Activated B cell treated with CpG ODN at 0.5 μM for 24 hours (primary cell): Measurements from ENCODE around the gene LCLAT1. TPM values are rescaled to one million over a fixed set of nuclear protein-coding genes. Genes with fewer than 3 reads are reported as not detected.

ENCODE experiments used
- ATAC-seq: fragments of 200-7000 bp; cut with Tn5 transposase; one replicate; pipeline ENCODE4 v1.10.0; 2021; ENCODE audit warnings: low read depth, mild to moderate bottlenecking, moderate library complexity
- CTCF ChIA-PET: fragments of 350-600 bp; sonication (Branson Sonifier 250); formaldehyde crosslinking; loops from one replicate; lab custom pipeline; 2021; ENCODE audit warnings: antibody characterized with exemption; lab: Charles Lee
- POLR2A ChIA-PET: fragments of 350-600 bp; sonication (Branson Sonifier 250); formaldehyde crosslinking; loops from one replicate; lab custom pipeline; 2021; ENCODE audit warnings: antibody characterized with exemption; lab: Charles Lee
- DNase-seq: peaks from one replicate; pipeline ENCODE4 v3.0.0; 2022
- H3K27ac Mint-ChIP-seq: one replicate; pipeline ENCODE4 v1.8.0; 2020; ENCODE audit warnings: mixed read lengths
- H3K27me3 Mint-ChIP-seq: one replicate; pipeline ENCODE4 v1.8.0; 2021; ENCODE audit warnings: mixed read lengths
- H3K36me3 Mint-ChIP-seq: one replicate; pipeline ENCODE4 v1.8.0; 2021; ENCODE audit warnings: low read depth, mixed read lengths
- H3K4me1 Mint-ChIP-seq: one replicate; pipeline ENCODE4 v1.8.0; 2021; ENCODE audit warnings: mixed read lengths
- H3K4me3 Mint-ChIP-seq: one replicate; pipeline ENCODE4 v1.8.0; 2020; ENCODE audit warnings: mild to moderate bottlenecking, mixed read lengths
- H3K9me3 Mint-ChIP-seq: one replicate; pipeline ENCODE4 v1.8.0; 2020; ENCODE audit warnings: mixed read lengths
- CTCF ChIP-seq: fragments of 200-600 bp; IDR thresholded peaks from one replicate; pipeline ENCODE4 v1.8.0; 2022; ENCODE audit warnings: antibody characterized with exemption, mild to moderate bottlenecking
- intact Hi-C: fragments of 100-400 bp; cut with micrococcal nuclease; formaldehyde crosslinking; loops from one replicate; pipeline ENCODE4 v1.15.1; 2024
- total RNA-seq: library from RNA; stranded (reverse); gene quantifications from 2 replicates; pipeline ENCODE4 v1.2.3, GENCODE V29; 2022

LCLAT1 gene
- total RNA-seq, 1 donor from 2014 or later = 25.9 TPM

DNA sequence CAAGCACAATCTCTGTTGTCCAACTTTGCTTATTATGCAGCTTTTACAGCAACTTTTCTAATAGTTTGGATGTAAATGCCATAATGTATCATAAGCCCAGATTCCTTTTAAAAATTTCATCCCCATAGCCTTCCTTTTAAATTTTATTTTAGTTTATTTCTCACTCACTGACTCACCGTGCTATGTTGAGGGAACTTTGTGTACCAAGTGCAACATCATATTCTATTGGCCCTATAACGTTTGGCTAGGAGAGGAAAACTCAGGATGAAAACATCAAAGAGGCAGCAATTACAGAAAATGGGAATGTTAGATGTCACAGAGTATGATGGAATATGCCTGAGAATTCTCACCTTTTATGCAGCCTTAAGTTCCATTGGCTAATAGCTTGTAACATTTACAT lies 135.5 kb downstream of the LCLAT1 start:
- peaks cover 76% of the 10 kb centered on the region for H3K4me1 Mint-ChIP-seq
- CTCF ChIA-PET = interaction anchor here (0.9 to 1.5 kb wide), 2 partner anchors 374 to 418 kb away, joined by 3 to 4 read pairs; no protein-coding TSS in a partner anchor
- TF ChIP-seq CTCF = no peak
- H3K4me3 Mint-ChIP-seq = no peak overlapping the region
- peaks cover 2% of the 10 kb centered on the region for H3K9me3 Mint-ChIP-seq
- peaks cover 21% of the 10 kb centered on the region for H3K36me3 Mint-ChIP-seq
- POLR2A ChIA-PET = interaction anchor here (1.3 kb wide), 1 partner anchor 11 kb away, joined by 4 read pairs; no protein-coding TSS in a partner anchor
- no peak for DNase-seq
- no peaks in the 10 kb centered on the region for H3K27me3 Mint-ChIP-seq
- intact Hi-C loops = loop anchor here (5.0 kb wide), 1 partner anchor 375 kb away; no protein-coding TSS in a partner anchor
- no peak for ATAC-seq
- H3K27ac Mint-ChIP-seq = no peak overlapping the region

GRCh38 chr2:30583204-30583749 lies 136.2 kb downstream of the LCLAT1 start:
- no peak for TF ChIP-seq CTCF
- H3K27me3 Mint-ChIP-seq = no peaks in the 10 kb centered on the region
- ChIA-PET POLR2A (interaction anchor here (1.3 kb wide), 1 partner anchor 11 kb away, joined by 4 read pairs; no protein-coding TSS in a partner anchor), CTCF (interaction anchor here (0.9 kb wide), 1 partner anchor 375 kb away, joined by 3 read pairs; no protein-coding TSS in a partner anchor)
- intact Hi-C loops = loop anchor here (5.0 kb wide), 1 partner anchor 376 kb away; no protein-coding TSS in a partner anchor
- peaks cover 24% of the 10 kb centered on the region for H3K36me3 Mint-ChIP-seq
- no peak for DNase-seq
- no peak for ATAC-seq
- H3K27ac Mint-ChIP-seq = peak overlapping the region; percentile 95
- peaks cover 2% of the 10 kb centered on the region for H3K9me3 Mint-ChIP-seq
- H3K4me3 Mint-ChIP-seq = peak overlapping the region; percentile 75
- H3K4me1 Mint-ChIP-seq = peaks cover 82% of the 10 kb centered on the region

DNA sequence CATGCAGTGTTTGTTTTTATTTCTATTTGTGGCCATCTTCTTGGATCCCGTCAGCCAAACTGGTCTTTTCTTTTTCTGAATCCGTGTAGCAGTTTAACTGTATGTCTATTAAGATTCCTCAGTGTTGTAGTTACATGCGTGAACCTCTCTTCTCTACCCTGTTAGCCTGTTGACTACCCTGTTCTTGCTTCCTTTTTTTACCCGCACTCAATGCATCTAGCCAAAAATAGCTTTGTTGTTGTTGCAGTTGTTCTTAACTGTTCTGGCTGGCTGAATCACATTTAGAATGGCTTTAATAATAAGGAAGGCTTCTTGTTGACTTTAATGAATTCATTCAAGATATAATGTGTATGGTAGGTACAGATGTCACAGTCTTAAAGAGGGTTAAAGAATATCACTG lies 137.1 kb downstream of the LCLAT1 start:
- ATAC-seq (peak; percentile 74), DNase-seq (no peak)
- Mint-ChIP-seq H3K27me3 (no peaks in the 10 kb centered on the region), H3K4me3 (peak overlapping the region; percentile 75), H3K9me3 (peaks cover 2% of the 10 kb centered on the region), H3K27ac (peak overlapping the region; percentile 95), H3K4me1 (peaks cover 82% of the 10 kb centered on the region), H3K36me3 (peaks cover 24% of the 10 kb centered on the region)
- intact Hi-C loops = loop anchor here (5.0 kb wide), 1 partner anchor 377 kb away; no protein-coding TSS in a partner anchor
- TF ChIP-seq CTCF = no peak
- POLR2A ChIA-PET = interaction anchor here (0.8 to 1.3 kb wide), 4 partner anchors 12 to 352 kb away, joined by 3 to 4 read pairs (median 4); no protein-coding TSS in a partner anchor
- CTCF ChIA-PET = no interaction called here

- TF ChIP-seq CTCF = no peak
- intact Hi-C loops = no loop called here
- ChIA-PET POLR2A (no interaction called here), CTCF (interaction anchor here (0.7 kb wide), 1 partner anchor 12 kb away, joined by 3 read pairs; no protein-coding TSS in a partner anchor)
- Mint-ChIP-seq H3K27ac (no peak overlapping the region), H3K36me3 (peaks cover 30% of the 10 kb centered on the region), H3K4me1 (peaks cover 39% of the 10 kb centered on the region), H3K27me3 (no peaks in the 10 kb centered on the region), H3K4me3 (no peak overlapping the region), H3K9me3 (peaks cover 2% of the 10 kb centered on the region)
- DNase-seq (no peak), ATAC-seq (no peak)
Observed at GRCh38 chr2:30588994-30589393, 141.9 kb downstream of the LCLAT1 start.

GRCh38 chr2:30590407-30590806 lies 143.4 kb downstream of the LCLAT1 start:
- Mint-ChIP-seq H3K4me1 (peaks cover 26% of the 10 kb centered on the region), H3K36me3 (peaks cover 26% of the 10 kb centered on the region), H3K4me3 (no peak overlapping the region), H3K9me3 (peaks cover 2% of the 10 kb centered on the region), H3K27ac (no peak overlapping the region), H3K27me3 (no peaks in the 10 kb centered on the region)
- no peak for DNase-seq
- TF ChIP-seq CTCF = no peak
- intact Hi-C loops = no loop called here
- POLR2A ChIA-PET = no interaction called here
- CTCF ChIA-PET = no interaction called here
- no peak for ATAC-seq
